Adrenal gland (tissue), 5 donors: ENCODE data around the gene UCHL3.

Experiments
- POLR2A ChIP-seq, 2 donors: fragments of 450-650 bp; IDR thresholded peaks; one replicate each; pipeline ENCODE4 v1.6.1; 2017; ENCODE audit warnings: antibody characterized with exemption in 2 of 2, mild to moderate bottlenecking in 2 of 2, moderate library complexity in 1 of 2
- TF ChIP-seq, protein P1 (sequence below), 6 experiments: fragments of 450-650 bp in 4 of 6; fragments of 200-600 bp in 2 of 6; sonication (generic) in 1 of 6; IDR thresholded peaks; 1 replicate in 5 of 6; 2 replicates in 1 of 6; pipeline versions ENCODE4 v1.5.1 to v1.8.0; 2016 to 2021; ENCODE audit warnings: antibody characterized with exemption in 6 of 6, mild to moderate bottlenecking in 2 of 6, moderate library complexity in 1 of 6
- donor health status: DM: no; HTN: no; CAD: no.

DNA sequence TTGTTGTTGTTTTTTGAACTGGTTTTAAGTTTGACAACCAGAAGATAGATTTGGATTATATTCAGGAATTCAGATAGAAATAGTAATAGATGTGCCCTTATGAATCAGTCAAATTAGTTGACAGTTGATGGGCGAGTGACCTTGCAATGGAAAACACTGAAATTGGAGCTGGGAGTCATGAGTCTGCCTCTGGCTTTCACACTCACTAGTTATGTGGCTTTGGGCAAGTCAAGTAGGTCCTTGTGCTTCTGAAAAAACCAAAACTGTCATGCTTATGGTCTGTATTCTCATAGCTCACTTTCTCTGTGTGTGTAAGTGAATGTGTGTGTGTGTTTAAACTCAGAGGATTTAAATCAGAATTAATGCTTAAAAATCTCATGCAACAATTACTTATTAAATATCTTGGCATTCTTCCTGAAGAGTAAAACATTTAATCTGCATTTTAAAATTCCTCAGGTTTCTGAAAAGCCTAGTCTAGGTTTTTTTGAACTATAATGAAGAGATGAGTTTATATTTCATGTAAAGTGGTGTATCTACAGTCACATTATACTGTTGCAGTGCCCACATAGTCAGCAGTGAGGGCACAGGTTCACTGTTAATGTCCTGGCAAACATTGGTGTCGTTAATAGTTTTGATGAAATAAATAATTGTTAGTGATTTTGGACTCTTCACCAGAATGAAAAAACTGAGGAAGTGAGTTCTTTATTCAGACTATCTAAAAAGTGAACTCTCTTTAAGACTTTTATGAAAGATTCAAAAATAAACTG lies 32.5 kb downstream of the UCHL3 start:
- TF ChIP-seq, protein P1, sequence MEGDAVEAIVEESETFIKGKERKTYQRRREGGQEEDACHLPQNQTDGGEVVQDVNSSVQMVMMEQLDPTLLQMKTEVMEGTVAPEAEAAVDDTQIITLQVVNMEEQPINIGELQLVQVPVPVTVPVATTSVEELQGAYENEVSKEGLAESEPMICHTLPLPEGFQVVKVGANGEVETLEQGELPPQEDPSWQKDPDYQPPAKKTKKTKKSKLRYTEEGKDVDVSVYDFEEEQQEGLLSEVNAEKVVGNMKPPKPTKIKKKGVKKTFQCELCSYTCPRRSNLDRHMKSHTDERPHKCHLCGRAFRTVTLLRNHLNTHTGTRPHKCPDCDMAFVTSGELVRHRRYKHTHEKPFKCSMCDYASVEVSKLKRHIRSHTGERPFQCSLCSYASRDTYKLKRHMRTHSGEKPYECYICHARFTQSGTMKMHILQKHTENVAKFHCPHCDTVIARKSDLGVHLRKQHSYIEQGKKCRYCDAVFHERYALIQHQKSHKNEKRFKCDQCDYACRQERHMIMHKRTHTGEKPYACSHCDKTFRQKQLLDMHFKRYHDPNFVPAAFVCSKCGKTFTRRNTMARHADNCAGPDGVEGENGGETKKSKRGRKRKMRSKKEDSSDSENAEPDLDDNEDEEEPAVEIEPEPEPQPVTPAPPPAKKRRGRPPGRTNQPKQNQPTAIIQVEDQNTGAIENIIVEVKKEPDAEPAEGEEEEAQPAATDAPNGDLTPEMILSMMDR (IDR thresholded peaks at IDR 0.05): no peak
- TF ChIP-seq POLR2A (IDR thresholded peaks at IDR 0.05): no peak
